Testis (tissue), 3 donors: ENCODE measurements around the gene HSF2BP. TPM values are rescaled to one million over a fixed set of nuclear protein-coding genes. Genes with fewer than 3 reads are reported as not detected.
"Not testable (repeated sequence)": the region's sequence is repeated elsewhere in the genome, so short reads cannot be mapped to it uniquely, and the experiment has no call there.

ENCODE experiments used
- DNase-seq: peaks from one replicate; pipeline ENCODE4 v3.0.0-alpha.2; 2019
- H3K27ac ChIP-seq, 2 donors: fragments of 200-600 bp; sonication (generic); one replicate each; pipeline ENCODE4 v1.5.1; 2019
- H3K27me3 ChIP-seq: fragments of 200-600 bp; sonication (generic); one replicate; pipeline ENCODE4 v1.5.1; 2019
- H3K36me3 ChIP-seq: fragments of 200-600 bp; sonication (generic); one replicate; pipeline ENCODE4 v1.5.1; 2017; ENCODE audit warnings: low read depth; ENCODE audit errors: missing control alignments
- H3K4me1 ChIP-seq: fragments of 200-600 bp; sonication (generic); one replicate; pipeline ENCODE4 v1.5.1; 2019
- H3K4me3 ChIP-seq, 2 donors: fragments of 200-600 bp; sonication (generic); one replicate each; pipeline ENCODE4 v1.5.1; 2017 to 2019
- H3K9me3 ChIP-seq: fragments of 200-600 bp; sonication (generic); one replicate; pipeline ENCODE4 v1.5.1; 2017
- WGBS, 2 donors: methylation state at CpG; one replicate each; pipeline ENCODE4 v1.1.5; 2018; 5-methylcytosine and 5-hydroxymethylcytosine counted together
- intact Hi-C: fragments of 100-400 bp; cut with DNase I; formaldehyde crosslinking; loops from one replicate; pipeline ENCODE4 v1.15.1; 2023; ENCODE audit warnings: low total_unique reads
- microRNA-seq, 2 donors: library from miRNA; unstranded; fragments of <30 nt; microRNA quantifications; one replicate each; pipeline ENCODE4, GENCODE V29; 2016; ENCODE audit warnings: borderline number of aligned reads in 2 of 2, borderline replicate concordance in 1 of 2
- polyA plus RNA-seq: library from polyadenylated mRNA; stranded (reverse); fragments of 350-450 nt; fragmentation: Illumina TruSeq; extraction: RNeasy Lipid Tissue Mini Kit (QIAGEN cat#74804); gene quantifications from one replicate; pipeline ENCODE4 v1.2.3, GENCODE V29; 2014; ENCODE audit warnings: low read depth, low replicate concordance; ENCODE audit not compliant: insufficient read depth
- small RNA-seq, 2 donors: library from RNA; depleted of rRNA; stranded (forward); fragments of <200 nt; gene quantifications; one replicate each; pipeline ENCODE3, GENCODE V24; 2016
- total RNA-seq, 2 donors: library from RNA; depleted of rRNA; stranded (reverse); fragments of >200 nt; gene quantifications; one replicate each; pipeline ENCODE4 v1.2.3, GENCODE V29; 2016

Gene HSF2BP
- total and polyA plus RNA-seq, 3 donors from 2014 or later: 28.3 to 46.5 (median 36.3) TPM

- DNase-seq, H3K27ac ChIP-seq, intact Hi-C loops, H3K4me3 ChIP-seq, H3K9me3 ChIP-seq, H3K27me3 ChIP-seq, H3K36me3 ChIP-seq, H3K4me1 ChIP-seq: not testable (repeated sequence)
- WGBS, 2 donors: no CpG with 5 or more reads among the region's 25 CpGs
Measured at GRCh38 chr21:43485016-43485415, 174.3 kb downstream of the HSF2BP start.

GRCh38 chr21:43479197-43479596 lies 180.1 kb downstream of the HSF2BP start:
- not testable (repeated sequence) for H3K27me3 ChIP-seq, H3K27ac ChIP-seq
- WGBS, 2 donors: no CpG with 5 or more reads among the region's 13 CpGs

More at GRCh38 chr21:43479197-43479596, 180.1 kb downstream of the HSF2BP start:
- H3K4me3 ChIP-seq, intact Hi-C loops, H3K9me3 ChIP-seq, DNase-seq, H3K4me1 ChIP-seq, H3K36me3 ChIP-seq: not testable (repeated sequence)

Small RNA genes within 50 kb of the gene (microRNA-seq; reads per million reads assigned to microRNA genes)
- gene MIR6070: 0 reads per million in 2 donors

Small RNA genes within 50 kb of the gene (small RNA-seq; reads per million reads assigned to genes)
- 0 reads per million in 2 donors for gene MIR6070

Other genes with a start within 250 kb of the HSF2BP start
- 10 to 100 TPM; 10.6 to 12.0 TPM for gene SIK1, start 232.4 kb downstream of the HSF2BP start, total RNA-seq
- gene SIK1, start 232.4 kb downstream of the HSF2BP start, polyA plus RNA-seq: not detected
- gene RRP1B, start 72 bp upstream of the HSF2BP start, total RNA-seq: 10 to 100 TPM; 44.8 to 48.6 TPM
- gene RRP1B, start 72 bp upstream of the HSF2BP start, polyA plus RNA-seq: 27.8 TPM
- 100 to 1,000 TPM; 277 to 327 TPM for gene PDXK, start 59.6 kb upstream of the HSF2BP start, total RNA-seq
- 871 TPM for gene PDXK, start 59.6 kb upstream of the HSF2BP start, polyA plus RNA-seq
- gene CSTB, start 116.8 kb upstream of the HSF2BP start, total RNA-seq: 10 to 100 TPM; 23.9 to 31.0 TPM
- 49.5 TPM for gene CSTB, start 116.8 kb upstream of the HSF2BP start, polyA plus RNA-seq
- 10 to 100 TPM; 33.6 to 40.2 TPM for gene RRP1, start 130.1 kb upstream of the HSF2BP start, total RNA-seq
- gene RRP1, start 130.1 kb upstream of the HSF2BP start, polyA plus RNA-seq: 21.1 TPM
- 10 to 100 TPM; 64.5 to 77.5 TPM for gene AGPAT3, start 205.7 kb upstream of the HSF2BP start, total RNA-seq
- 69.8 TPM for gene AGPAT3, start 205.7 kb upstream of the HSF2BP start, polyA plus RNA-seq